SH-SY5Y (cell line): ENCODE measurements around the gene WFDC12.

Source experiments
- GATA2 ChIP-seq: IDR thresholded peaks from 2 replicates; pipeline ENCODE4 v1.6.1; 2011; ENCODE audit warnings: mild to moderate bottlenecking, low read depth, low read length
- GATA3 ChIP-seq: IDR thresholded peaks from 2 replicates; pipeline ENCODE4 v1.6.1; 2011; ENCODE audit warnings: low read depth, mild to moderate bottlenecking, low read length, moderate library complexity

The WFDC12 gene

GRCh38 chr20:45104786-45105185 is 19.5 kb downstream of the WFDC12 start:
- TF ChIP-seq GATA3 (no peak), GATA2 (no peak)

- TF ChIP-seq GATA3 (no peak), GATA2 (no peak)
These were observed 21.2 kb downstream of the WFDC12 start for GRCh38 chr20:45103072-45103471.

- TF ChIP-seq GATA2 (no peak), GATA3 (no peak)
These were observed 22.9 kb downstream of the WFDC12 start for GRCh38 chr20:45101333-45101850.

- no peak for TF ChIP-seq GATA2
- TF ChIP-seq GATA3 = no peak
These were observed 23.6 kb downstream of the WFDC12 start, which contains the start of gene KCNS1 for GRCh38 chr20:45100563-45101245. Gene KCNS1 (minus strand): TSS chr20:45101127. CDS start chr20:45099236, 1,891 bp downstream.

- no peak for TF ChIP-seq GATA2
These were observed 26.0 kb downstream of the WFDC12 start for GRCh38 chr20:45098103-45098773.

- TF ChIP-seq GATA2 = no peak
- no peak for TF ChIP-seq GATA3
These were observed 26.7 kb downstream of the WFDC12 start for GRCh38 chr20:45097485-45098102.

GRCh38 chr20:45096781-45097180 is 27.5 kb downstream of the WFDC12 start:
- no peak for TF ChIP-seq GATA2
- TF ChIP-seq GATA3 = no peak

GRCh38 chr20:45095805-45096238 is 28.4 kb downstream of the WFDC12 start:
- TF ChIP-seq GATA2 (no peak), GATA3 (no peak)

GRCh38 chr20:45094864-45095574 is 29.2 kb downstream of the WFDC12 start:
- TF ChIP-seq GATA2 = no peak
- TF ChIP-seq GATA3 = no peak

- no peak for TF ChIP-seq GATA2
- TF ChIP-seq GATA3 = no peak
These were observed 30.1 kb downstream of the WFDC12 start for GRCh38 chr20:45094201-45094600.

GRCh38 chr20:45092898-45093297 is 31.4 kb downstream of the WFDC12 start:
- TF ChIP-seq GATA2 (no peak), GATA3 (no peak)

GRCh38 chr20:45091366-45091765 is 32.9 kb downstream of the WFDC12 start:
- TF ChIP-seq GATA2 = no peak
- no peak for TF ChIP-seq GATA3

- TF ChIP-seq GATA3 = no peak
- TF ChIP-seq GATA2 = no peak
These were observed 33.8 kb downstream of the WFDC12 start for GRCh38 chr20:45090481-45090880.

GRCh38 chr20:45088247-45088646 is 36.0 kb downstream of the WFDC12 start:
- TF ChIP-seq GATA2 = no peak
- no peak for TF ChIP-seq GATA3

GRCh38 chr20:45087814-45088213 is 36.5 kb downstream of the WFDC12 start:
- no peak for TF ChIP-seq GATA2
- TF ChIP-seq GATA3 = no peak
